Duodenal mucosa (tissue), 2 donors: Measurements from ENCODE around the gene ADGRV1.
"Not testable (repeated sequence)": the region's sequence is repeated elsewhere in the genome, so short reads cannot be mapped to it uniquely, and the experiment has no call there.

ENCODE experiments used
- H3K27ac ChIP-seq: one replicate; pipeline ENCODE4 v1.7.0; 2013; ENCODE audit warnings: low read depth, low read length
- H3K27me3 ChIP-seq, 2 donors: one replicate each; pipeline ENCODE4 v1.7.0; 2013; ENCODE audit warnings: low read length in 2 of 2, control low read depth in 1 of 2; ENCODE audit not compliant: insufficient read depth in 2 of 2, control insufficient read depth in 1 of 2
- H3K36me3 ChIP-seq, 2 donors: one replicate each; pipeline ENCODE4 v1.7.0; 2013; ENCODE audit warnings: low read length in 2 of 2, control low read depth in 1 of 2; ENCODE audit not compliant: insufficient read depth in 2 of 2, control insufficient read depth in 1 of 2
- H3K4me1 ChIP-seq, 2 donors: one replicate each; pipeline ENCODE4 v1.7.0; 2013; ENCODE audit warnings: low read length in 2 of 2, control low read depth in 1 of 2; ENCODE audit not compliant: insufficient read depth in 2 of 2, control insufficient read depth in 1 of 2
- H3K4me3 ChIP-seq, 2 donors: one replicate each; pipeline ENCODE4 v1.7.0; 2013; ENCODE audit warnings: low read length in 2 of 2, low read depth in 1 of 2
- H3K9ac ChIP-seq, 2 donors: one replicate each; pipeline ENCODE4 v1.7.0; 2013; ENCODE audit warnings: low read length in 2 of 2, low read depth in 1 of 2
- H3K9me3 ChIP-seq, 2 donors: one replicate each; pipeline ENCODE4 v1.7.0; 2013; ENCODE audit warnings: low read length in 2 of 2, control low read depth in 1 of 2; ENCODE audit not compliant: control insufficient read depth in 1 of 2

The ADGRV1 gene

GRCh38 chr5:90562341-90562740 is 3.7 kb downstream of the ADGRV1 start:
- Histone ChIP-seq H3K4me3 (no peak overlapping the region), H3K9me3 (no peaks in the 10 kb centered on the region), H3K9ac (no peak overlapping the region), H3K27me3 (peaks cover 16 to 27% of the 10 kb centered on the region in 2 donors), H3K36me3 (no peaks in the 10 kb centered on the region), H3K4me1 (peaks cover 0 to 12% of the 10 kb centered on the region in 2 donors), H3K27ac (no peak overlapping the region)

- no peak overlapping the region for H3K9ac ChIP-seq
- H3K9me3 ChIP-seq: no peaks in the 10 kb centered on the region
- no peaks in the 10 kb centered on the region for H3K36me3 ChIP-seq
- H3K27me3 ChIP-seq: peaks cover 9 to 20% of the 10 kb centered on the region in 2 donors
- no peak overlapping the region for H3K27ac ChIP-seq
- H3K4me1 ChIP-seq: peaks cover 0 to 6% of the 10 kb centered on the region in 2 donors
- H3K4me3 ChIP-seq: no peak overlapping the region
Observed at GRCh38 chr5:90563108-90563507, 4.5 kb downstream of the ADGRV1 start.

GRCh38 chr5:90565491-90565890 is 6.9 kb downstream of the ADGRV1 start:
- Histone ChIP-seq H3K27me3 (peaks cover 2 to 9% of the 10 kb centered on the region in 2 donors), H3K36me3 (no peaks in the 10 kb centered on the region), H3K9ac (no peak overlapping the region), H3K27ac (no peak overlapping the region), H3K4me3 (no peak overlapping the region), H3K9me3 (no peaks in the 10 kb centered on the region), H3K4me1 (no peaks in the 10 kb centered on the region)

- Histone ChIP-seq H3K9ac (no peak overlapping the region), H3K4me1 (no peaks in the 10 kb centered on the region), H3K9me3 (no peaks in the 10 kb centered on the region)
Observed at GRCh38 chr5:90569084-90569483, 10.5 kb downstream of the ADGRV1 start.

GRCh38 chr5:90570034-90570433 is 11.4 kb downstream of the ADGRV1 start:
- Histone ChIP-seq H3K27me3 (no peaks in the 10 kb centered on the region), H3K9ac (no peak overlapping the region), H3K9me3 (no peaks in the 10 kb centered on the region), H3K27ac (no peak overlapping the region), H3K4me1 (no peaks in the 10 kb centered on the region), H3K36me3 (no peaks in the 10 kb centered on the region), H3K4me3 (no peak overlapping the region)

More at GRCh38 chr5:90569084-90569483, 10.5 kb downstream of the ADGRV1 start:
- no peaks in the 10 kb centered on the region for H3K36me3 ChIP-seq
- H3K27ac ChIP-seq: no peak overlapping the region
- no peak overlapping the region for H3K4me3 ChIP-seq
- no peaks in the 10 kb centered on the region for H3K27me3 ChIP-seq

GRCh38 chr5:90571147-90571773 is 12.7 kb downstream of the ADGRV1 start:
- Histone ChIP-seq H3K36me3 (no peaks in the 10 kb centered on the region), H3K4me1 (no peaks in the 10 kb centered on the region), H3K4me3 (no peak overlapping the region), H3K9ac (no peak overlapping the region), H3K27me3 (no peaks in the 10 kb centered on the region), H3K9me3 (no peaks in the 10 kb centered on the region), H3K27ac (no peak overlapping the region)

- Histone ChIP-seq H3K4me1 (no peaks in the 10 kb centered on the region), H3K4me3 (no peak overlapping the region), H3K27ac (no peak overlapping the region), H3K36me3 (no peaks in the 10 kb centered on the region), H3K9me3 (no peaks in the 10 kb centered on the region), H3K9ac (no peak overlapping the region), H3K27me3 (no peaks in the 10 kb centered on the region)
Observed at GRCh38 chr5:90575712-90576111, 17.1 kb downstream of the ADGRV1 start.

GRCh38 chr5:90576566-90576965 is 18.0 kb downstream of the ADGRV1 start:
- H3K4me1 ChIP-seq, H3K4me3 ChIP-seq, H3K9ac ChIP-seq, H3K9me3 ChIP-seq, H3K27ac ChIP-seq, H3K36me3 ChIP-seq, H3K27me3 ChIP-seq: not testable (repeated sequence)

- not testable (repeated sequence) for H3K9ac ChIP-seq, H3K27me3 ChIP-seq, H3K4me3 ChIP-seq, H3K27ac ChIP-seq, H3K4me1 ChIP-seq, H3K36me3 ChIP-seq, H3K9me3 ChIP-seq
Observed at GRCh38 chr5:90579905-90580304, 21.3 kb downstream of the ADGRV1 start.

GRCh38 chr5:90581956-90582355 is 23.4 kb downstream of the ADGRV1 start:
- Histone ChIP-seq H3K4me1 (no peaks in the 10 kb centered on the region), H3K27ac (no peak overlapping the region), H3K36me3 (no peaks in the 10 kb centered on the region), H3K9me3 (no peaks in the 10 kb centered on the region), H3K9ac (no peak overlapping the region), H3K4me3 (no peak overlapping the region), H3K27me3 (no peaks in the 10 kb centered on the region)
